Peyer's patch (tissue), 4 donors: Measurements from ENCODE around the gene OTOP3.

Experiments
- POLR2A ChIP-seq, 2 donors: fragments of 450-650 bp; IDR thresholded peaks; one replicate each; pipeline ENCODE4 v1.5.1; 2017; ENCODE audit warnings: antibody characterized with exemption in 2 of 2, mild to moderate bottlenecking in 2 of 2, moderate library complexity in 2 of 2
- TF ChIP-seq, protein P1 (sequence below), 6 experiments: fragments of 450-650 bp in 4 of 6; fragments of 200-600 bp in 2 of 6; sonication (generic) in 1 of 6; IDR thresholded peaks; one replicate each; pipeline ENCODE4 v1.5.1; 2017 to 2019; ENCODE audit warnings: antibody characterized with exemption in 6 of 6, mild to moderate bottlenecking in 3 of 6, moderate library complexity in 1 of 6

DNA sequence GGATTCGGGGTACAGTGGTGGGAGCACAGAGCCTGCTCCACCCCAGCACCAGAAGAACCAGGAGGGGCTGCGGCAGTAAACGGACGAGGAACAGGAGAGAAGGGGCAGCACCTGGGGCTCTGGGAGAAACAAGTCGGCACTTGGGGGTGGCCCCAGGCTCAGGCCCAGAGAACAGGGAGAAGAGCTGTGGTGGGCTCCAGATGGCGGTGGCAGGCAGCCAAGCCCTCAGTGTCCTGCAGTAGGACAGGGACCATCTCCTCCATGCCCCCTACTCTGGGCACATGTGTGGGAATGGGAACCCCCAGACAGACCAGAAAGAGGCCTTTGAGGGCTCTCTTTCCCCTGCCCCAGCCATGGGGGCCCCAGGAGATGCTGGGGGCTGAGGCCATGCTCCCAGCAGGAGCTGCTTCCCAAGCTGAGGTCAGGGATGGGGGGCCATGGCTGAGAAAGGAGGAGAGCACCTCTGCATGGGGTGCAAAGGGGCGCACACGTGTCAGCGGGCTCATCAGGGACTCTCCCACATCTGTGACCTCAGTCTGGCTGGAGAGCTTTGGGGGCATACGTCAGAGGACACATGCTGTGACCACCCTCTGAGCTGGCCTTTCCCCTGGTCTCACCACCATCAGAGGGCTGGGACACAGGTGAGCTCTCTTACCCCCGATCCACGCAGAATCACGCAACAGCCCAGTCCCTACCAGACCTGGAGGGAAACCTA is 19.4 kb upstream of the OTOP3 start:
- TF ChIP-seq POLR2A (IDR thresholded peaks at IDR 0.05) = no peak
- TF ChIP-seq, protein P1, sequence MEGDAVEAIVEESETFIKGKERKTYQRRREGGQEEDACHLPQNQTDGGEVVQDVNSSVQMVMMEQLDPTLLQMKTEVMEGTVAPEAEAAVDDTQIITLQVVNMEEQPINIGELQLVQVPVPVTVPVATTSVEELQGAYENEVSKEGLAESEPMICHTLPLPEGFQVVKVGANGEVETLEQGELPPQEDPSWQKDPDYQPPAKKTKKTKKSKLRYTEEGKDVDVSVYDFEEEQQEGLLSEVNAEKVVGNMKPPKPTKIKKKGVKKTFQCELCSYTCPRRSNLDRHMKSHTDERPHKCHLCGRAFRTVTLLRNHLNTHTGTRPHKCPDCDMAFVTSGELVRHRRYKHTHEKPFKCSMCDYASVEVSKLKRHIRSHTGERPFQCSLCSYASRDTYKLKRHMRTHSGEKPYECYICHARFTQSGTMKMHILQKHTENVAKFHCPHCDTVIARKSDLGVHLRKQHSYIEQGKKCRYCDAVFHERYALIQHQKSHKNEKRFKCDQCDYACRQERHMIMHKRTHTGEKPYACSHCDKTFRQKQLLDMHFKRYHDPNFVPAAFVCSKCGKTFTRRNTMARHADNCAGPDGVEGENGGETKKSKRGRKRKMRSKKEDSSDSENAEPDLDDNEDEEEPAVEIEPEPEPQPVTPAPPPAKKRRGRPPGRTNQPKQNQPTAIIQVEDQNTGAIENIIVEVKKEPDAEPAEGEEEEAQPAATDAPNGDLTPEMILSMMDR (IDR thresholded peaks at IDR 0.05) = no peak
